IPS DF 4.7 (cell line): ENCODE results near the gene ZSCAN5B.
"Not testable (repeated sequence)": the region's sequence is repeated elsewhere in the genome, so short reads cannot be mapped to it uniquely, and the experiment has no call there.

Source experiments
- DNase-seq: peaks from one replicate; pipeline ENCODE4 v3.0.0-alpha.2; 2013; ENCODE audit warnings: low spot score; ENCODE audit errors: extremely low read depth

The ZSCAN5B gene

DNA sequence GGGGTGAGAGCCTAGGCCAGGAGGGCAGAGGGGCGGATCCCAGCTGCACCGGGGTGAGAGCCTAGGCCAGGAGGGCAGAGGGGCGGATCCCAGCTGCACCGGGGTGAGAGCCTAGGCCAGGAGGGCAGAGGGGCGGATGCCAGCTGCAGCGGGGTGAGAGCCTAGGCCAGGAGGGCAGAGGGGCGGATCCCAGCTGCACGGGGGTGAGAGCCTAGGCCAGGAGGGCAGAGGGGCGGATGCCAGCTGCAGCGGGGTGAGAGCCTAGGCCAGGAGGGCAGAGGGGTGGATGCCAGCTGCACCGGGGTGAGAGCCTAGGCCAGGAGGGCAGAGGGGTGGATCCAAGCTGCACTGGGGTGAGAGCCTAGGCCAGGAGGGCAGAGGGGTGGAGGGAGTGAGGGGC lies 21.3 kb downstream of the ZSCAN5B start:
- DNase-seq, result not testable (repeated sequence)

DNA sequence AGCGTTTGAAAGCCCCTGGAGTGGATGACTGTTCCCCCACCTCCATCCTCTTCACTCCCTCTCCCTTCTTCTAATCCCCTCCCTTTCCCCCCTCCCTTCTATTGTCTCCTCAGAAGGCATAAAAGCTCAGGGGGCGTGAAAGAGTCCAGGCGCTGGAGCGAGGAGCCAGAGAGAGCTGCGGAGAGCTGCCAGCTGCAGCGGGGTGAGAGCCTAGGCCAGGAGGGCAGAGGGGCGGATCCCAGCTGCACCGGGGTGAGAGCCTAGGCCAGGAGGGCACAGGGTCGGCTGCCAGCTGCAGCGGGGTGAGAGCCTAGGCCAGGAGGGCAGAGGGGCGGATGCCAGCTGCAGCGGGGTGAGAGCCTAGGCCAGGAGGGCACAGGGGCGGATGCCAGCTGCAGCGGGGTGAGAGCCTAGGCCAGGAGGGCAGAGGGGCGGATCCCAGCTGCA lies 21.7 kb downstream of the ZSCAN5B start, which contains the start of gene GALP:
TSS of gene GALP (plus strand) at position 148 of the 447 bp plus-strand sequence. CDS start 1,101 bp downstream, outside the sequence.
- DNase-seq, result not testable (repeated sequence)

DNA sequence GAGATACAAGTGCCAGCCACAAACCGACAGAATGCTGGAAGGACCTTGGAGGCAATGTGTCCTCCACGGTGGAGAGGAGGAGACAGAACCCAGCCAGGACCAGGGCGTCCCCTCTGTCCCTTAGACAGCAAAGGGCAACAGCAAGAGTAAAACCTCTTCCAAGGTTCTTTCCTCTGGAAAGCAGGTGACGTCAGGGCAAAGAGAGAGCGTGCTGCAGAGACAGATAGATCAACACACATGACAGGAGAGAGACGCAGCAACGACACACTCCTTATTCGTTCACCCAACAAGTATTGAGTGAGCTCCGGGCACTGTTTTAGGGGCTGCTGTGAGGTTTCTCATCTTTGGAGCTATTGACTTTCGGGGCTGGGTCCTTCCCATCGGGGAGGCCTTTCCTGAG lies 23.0 kb downstream of the ZSCAN5B start:
- no peak for DNase-seq

DNA sequence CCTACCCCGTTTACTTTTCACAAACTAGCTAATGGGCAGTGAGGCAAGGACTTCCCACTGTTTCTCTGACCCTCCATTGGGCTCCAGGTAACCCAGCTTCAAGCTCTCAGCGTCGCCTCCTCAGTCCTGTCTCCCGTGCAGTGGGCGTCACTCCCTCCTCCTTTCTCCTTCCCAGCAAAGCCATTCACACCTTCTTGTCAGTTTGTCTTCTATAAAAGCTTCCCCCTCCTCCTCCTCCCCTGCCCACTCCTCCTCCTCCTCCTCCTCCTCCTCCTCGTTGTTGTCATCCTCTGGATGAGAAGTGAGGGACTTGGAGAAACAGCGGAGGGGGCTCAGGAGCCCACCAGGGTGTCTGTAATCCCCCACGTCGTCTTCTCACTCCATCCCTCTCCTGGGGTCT lies 23.5 kb downstream of the ZSCAN5B start:
- no peak for DNase-seq

DNA sequence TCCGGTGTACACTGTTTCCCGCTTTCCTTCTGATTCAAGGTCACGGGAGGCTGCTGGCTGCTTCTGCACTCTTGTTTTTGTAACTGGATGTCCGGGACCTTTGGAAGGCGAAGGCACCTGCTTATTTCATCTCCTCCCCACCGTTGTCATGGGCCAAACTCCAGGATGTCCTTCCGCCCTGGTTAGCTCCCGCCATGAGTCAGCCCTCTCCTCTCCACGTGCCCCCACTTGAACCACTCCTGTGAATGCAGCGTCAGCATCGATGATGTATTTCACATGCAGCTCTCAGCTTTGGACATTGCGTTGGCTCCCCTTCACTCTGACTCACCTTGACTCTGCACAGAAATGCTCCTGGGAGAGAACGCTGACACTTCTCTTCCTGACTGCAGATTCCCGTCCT lies 27.3 kb downstream of the ZSCAN5B start:
- no peak for DNase-seq

DNA sequence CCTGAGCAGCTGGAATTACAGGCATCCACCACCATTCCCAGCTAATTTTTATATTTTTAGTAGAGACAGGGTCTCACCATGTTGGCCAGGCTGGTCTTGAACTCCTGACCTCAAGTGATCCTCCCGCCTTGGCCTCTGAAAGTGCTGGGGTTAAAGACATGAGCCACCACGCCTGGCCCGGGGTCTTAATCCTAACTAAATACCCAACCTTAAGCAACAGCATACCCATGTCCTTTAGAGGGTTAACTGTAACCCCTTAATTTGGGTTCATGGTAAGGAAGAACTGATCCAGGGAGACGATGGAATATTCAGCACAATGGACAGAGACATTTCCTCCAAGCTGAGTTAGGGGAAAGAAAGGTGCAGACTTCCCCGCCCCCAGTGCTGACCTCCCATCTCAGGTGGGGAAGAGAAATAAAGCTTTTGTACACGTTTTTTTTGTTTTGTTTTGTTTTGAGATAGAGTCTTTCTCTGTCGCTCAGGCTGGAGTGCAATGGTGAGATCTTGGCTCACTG lies 30.5 kb downstream of the ZSCAN5B start:
- DNase-seq, result no peak

DNA sequence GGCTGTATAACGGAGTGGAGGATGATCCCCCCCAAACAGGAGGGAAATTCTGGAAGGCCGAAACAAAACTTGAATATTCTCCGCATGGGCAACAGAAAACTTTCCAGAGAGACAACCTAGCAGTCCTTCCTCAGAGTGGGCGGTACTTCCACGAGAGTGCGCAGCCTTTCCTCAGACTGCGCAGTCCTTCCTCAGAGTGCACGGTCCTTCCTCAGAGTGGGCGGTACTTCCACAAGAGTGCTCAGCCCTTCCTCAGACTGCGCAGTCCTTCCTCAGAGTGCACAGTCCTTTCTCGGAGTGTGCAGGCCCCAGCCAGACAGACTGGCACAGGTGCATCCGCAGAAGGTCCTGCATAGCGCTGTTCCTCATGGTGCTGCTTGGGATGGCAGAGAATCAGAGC lies 34.5 kb downstream of the ZSCAN5B start:
- DNase-seq, result no peak

DNA sequence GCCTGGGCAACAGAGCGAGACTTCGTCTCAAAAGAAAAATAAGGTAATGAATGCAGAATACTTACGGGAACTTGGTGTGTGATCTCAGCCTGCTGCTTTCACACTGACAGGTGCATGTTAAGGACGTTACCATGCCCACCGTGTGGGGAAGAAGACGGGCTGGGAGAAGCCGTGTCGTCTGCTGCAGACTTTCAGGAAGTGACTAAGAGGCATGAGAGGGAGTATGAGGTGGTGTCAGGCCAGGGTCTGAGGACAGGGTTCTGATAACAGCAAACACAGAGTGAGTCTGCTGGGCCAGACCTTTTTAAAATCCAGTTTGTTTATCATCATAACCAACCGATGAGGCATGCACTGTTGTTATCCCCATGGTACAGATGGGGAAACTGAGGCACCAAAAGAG lies 35.3 kb downstream of the ZSCAN5B start:
- DNase-seq, result no peak

DNA sequence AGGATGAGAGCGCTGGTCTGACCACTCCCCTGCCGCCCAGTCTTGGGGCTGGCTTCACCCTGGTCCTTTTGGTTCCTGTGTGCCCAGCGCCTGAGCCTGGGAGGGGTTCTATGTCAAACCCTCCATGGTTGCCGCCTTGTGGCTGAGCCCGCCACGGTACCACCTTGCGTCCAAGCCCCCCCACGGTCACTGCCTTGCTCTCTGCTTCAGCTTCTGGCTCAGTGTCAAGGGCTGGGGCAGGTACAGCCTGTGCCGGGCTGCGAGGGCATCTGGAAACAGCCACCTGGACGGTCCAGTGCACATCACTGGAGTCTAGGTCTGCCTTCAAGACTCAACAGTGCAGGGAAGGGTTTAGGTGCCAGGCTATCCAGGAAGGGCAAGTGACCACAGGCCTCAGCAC lies 36.0 kb downstream of the ZSCAN5B start:
- no peak for DNase-seq

DNA sequence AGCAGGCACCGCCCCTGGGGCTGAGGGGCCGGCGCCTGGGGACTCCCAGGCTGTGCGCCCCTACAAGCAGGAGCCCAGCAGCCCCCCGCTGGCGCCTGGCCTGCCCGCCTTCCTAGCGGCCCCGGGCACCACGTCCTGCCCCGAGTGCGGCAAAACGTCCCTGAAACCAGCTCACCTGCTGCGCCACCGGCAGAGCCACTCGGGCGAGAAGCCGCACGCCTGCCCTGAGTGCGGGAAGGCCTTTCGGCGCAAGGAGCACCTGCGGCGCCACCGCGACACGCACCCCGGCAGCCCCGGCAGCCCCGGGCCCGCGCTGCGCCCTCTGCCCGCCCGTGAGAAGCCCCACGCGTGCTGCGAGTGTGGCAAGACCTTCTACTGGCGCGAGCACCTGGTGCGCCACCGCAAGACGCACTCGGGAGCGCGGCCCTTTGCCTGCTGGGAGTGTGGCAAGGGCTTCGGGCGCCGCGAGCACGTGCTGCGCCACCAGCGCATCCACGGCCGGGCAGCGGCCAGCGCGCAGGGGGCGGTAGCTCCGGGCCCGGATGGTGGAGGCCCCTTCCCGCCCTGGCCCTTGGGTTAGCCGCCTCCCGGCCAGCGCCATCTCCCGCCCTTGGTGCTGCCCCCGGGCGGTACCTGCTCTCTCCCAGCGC lies 37.8 kb downstream of the ZSCAN5B start:
- DNase-seq, result no peak

DNA sequence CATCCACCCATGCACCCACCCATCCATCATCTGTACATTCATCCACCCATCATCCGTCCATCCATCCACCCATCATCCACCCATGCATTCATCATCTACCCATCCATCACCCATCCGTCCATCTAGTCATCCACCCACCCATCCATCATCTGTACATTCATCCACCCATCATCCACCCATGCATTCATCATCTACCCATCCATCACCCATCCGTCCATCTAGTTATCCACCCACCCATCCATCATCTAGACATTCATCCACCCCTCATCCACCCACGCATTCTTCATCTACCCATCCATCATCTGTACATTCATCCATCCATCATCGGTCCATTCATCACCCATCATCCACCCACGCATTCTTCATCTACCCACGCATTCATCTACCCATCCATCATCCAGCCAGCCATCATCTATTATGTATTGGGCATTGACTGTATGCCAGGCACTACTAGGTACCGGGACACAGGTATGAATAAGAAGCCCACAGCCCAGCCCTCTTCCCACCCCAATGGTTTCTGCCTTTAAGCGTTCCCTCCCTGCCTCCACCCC lies 38.5 kb downstream of the ZSCAN5B start:
- no peak for DNase-seq

DNA sequence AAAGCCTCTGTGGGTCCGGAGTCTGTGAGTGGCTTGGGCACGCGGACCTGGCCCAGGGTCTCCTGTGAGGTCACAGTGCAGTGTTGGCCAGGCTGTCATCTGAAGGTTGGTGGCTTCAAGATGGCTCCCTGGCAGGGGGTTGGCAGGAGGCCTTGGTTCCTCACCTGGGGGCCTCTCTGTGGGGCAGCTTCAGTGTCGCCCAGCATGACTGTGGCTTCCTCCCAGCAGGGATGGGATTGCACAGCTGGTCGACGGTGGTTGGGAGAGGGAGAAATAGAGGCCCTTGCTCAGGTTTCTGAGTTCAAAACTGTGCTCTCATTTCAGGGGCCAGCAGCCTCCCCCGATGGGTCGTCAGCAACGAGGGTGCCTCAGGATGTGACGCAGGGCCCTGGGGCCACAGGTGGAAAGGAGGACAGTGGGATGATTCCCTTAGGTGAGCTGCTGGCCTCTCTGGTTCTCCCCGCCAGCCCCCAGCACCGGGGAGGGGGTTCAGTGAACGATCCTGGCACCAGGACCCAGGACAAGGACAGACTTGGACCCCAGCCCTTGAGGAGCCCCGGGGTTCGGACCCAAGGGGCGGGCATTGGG lies 39.3 kb downstream of the ZSCAN5B start:
- DNase-seq, result no peak

DNA sequence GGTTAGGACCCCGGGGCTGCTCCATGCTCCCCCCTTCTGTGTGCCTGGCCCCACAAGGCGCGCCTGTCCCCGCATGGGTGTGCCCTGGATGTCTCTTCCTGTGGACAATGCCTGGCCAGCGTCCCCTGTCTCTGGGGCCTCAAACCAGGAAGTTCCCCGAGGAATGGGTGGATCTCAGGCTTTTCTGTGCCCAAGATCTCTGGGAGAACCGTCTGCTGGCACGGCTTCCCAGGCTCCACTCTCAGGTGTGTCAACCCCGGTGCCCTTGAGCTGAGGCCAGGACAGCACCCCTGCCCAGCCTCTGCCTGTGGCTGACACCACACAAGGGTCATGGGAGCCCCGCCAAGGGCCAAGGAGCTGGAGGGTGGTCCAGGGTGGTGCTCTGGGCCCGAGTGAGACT lies 40.8 kb downstream of the ZSCAN5B start:
- no peak for DNase-seq

DNA sequence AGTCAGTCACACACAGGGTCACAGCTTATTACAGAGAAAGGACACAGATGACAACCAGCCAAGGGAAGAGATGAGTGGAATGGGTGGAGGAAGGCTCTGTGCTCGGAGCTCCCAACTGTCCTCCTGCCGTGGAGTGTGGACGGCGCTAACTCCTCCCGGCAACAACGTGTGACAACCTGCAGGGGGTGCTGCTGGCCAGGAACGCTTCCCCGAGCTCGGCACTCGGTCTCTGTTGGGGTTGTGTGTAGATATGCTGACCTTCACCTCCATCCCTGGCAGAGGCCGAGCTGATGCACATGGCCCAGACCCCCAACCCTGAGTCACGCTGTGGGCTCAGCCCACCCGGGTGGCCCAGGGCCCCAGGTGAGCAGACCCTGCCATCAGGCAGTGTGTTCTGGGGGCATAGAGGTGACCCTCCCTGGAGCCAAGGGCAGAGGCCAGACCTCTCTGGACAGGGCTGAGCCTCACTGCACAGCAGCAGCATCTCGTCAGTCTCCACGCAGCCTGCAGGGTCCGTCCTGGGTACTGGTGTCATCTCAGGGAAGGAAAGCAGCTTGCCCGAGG lies 42.4 kb downstream of the ZSCAN5B start:
- no peak for DNase-seq

DNA sequence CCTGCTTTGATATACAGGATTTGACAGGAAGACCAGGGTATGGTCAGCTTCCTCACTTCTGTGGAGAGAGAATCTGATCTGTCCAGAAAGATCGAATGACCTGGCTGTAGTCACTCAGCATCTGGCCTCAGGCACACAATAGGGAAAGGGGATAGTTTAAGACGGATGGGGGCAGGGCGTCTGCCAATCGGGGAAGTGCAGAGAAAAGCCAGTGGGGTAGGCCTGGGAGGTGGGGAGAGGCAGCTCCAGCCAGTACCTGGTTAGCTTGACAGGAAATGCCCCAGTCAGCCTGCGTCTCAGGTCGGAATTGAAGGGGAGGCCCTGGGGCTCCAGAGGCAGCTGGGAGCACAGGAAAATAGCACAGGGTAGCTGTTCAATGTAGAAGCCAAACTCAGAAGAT lies 44.1 kb downstream of the ZSCAN5B start:
- no peak for DNase-seq

DNA sequence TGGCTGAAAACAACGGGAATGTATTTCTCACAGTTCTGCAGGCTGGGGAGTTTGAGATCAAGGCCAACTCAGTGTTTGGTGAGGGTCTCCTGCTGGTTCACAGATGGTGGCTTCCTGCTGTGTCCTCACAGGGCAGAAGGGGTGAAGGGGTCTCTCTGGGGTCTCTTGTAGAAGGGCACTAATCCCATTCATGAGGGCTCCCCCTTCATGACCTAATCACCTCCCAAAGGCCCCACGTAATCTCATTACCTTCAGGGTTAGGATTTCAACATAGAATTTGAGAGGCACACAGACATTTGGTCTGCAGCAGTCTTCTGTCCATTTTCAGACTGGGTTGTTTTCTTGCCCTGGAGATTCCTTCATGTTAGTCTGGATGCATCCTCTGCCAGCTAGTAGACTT lies 44.9 kb downstream of the ZSCAN5B start:
- DNase-seq, result no peak

DNA sequence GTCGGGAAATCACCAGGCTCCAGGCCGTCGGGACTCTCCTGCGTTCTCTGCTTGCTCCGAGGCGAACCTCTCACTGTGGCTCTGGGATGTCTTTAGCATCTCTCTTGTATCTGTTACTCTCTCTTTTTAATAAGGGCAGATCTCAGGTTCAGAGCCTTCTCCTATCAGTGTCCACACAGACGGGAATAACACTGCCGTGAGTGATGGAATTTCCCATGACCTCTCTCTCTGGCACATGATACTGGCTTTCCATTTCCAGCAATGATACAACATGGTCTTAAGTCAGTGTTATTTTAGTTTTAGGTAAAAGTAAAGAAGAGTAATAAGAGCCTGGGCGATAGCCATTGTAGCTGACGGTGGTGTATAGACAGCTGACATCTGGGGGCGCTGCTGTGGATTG lies 47.2 kb downstream of the ZSCAN5B start:
- DNase-seq, result no peak

DNA sequence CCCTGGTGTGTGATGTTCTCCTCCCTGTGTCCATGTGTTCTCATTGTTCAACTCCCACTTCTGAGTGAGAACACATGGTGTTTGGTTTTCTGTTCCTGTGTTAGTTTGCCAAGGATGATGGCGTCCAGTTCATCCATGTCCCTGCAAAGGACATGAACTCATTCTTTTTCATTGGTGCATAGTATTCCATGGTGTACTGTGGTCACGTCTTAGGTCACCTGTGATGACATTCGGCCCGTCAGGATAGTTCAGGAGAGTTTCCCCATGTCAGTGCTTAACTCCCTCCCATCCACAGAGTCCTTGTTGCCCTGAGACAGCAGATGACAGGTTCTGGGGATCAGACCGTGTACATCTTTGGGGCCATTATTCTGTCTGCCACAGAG lies 47.9 kb downstream of the ZSCAN5B start:
- no peak for DNase-seq

DNA sequence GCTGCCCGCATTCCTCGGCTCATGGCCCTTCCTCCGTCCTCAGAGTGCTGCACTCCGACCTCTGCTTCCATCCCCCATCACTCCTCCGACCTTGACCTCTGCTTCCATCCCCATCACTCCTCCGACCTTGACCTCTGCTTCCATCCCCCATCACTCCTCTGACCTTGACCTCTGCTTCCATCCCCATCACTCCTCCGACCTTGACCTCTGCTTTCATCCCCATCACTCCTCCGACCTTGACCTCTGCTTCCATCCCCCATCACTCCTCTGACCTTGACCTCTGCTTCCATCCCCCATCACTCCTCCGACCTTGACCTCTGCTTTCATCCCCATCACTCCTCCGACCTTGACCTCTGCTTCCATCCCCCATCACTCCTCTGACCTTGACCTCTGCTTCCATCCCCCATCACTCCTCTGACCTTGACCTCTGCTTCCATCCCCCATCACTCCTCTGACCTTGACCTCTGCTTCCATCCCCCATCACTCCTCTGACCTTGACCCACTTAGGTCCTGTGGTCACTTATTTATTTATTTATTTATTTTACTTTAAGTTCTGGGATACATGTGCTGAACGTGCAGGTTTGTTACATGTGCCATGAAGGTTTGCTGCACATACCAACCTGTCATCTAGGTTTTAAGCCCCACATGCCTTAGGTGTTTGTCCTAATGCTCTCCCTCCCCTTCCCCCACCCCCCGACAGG lies 48.5 kb downstream of the ZSCAN5B start:
- not testable (repeated sequence) for DNase-seq

DNA sequence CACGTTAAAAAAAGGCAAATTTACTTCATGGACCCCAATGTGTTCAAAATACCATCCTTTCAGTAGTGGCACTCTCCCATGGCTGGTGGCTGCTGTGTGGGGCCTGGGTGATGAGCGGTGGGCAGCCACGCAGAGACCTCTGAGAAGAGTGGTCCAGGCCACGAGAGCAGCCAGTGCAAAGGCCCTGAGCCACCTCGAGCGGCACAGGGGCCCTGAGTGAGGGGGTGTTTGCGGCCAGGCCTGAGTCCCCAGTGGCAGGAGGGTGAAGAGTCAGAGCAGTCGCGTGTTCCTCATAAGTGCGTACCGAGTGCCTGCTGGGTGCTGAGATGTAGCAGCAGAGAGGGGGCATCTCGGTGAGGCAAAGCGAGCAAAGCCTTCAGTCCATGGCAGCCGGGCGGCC lies 49.5 kb downstream of the ZSCAN5B start:
- no peak for DNase-seq

DNA sequence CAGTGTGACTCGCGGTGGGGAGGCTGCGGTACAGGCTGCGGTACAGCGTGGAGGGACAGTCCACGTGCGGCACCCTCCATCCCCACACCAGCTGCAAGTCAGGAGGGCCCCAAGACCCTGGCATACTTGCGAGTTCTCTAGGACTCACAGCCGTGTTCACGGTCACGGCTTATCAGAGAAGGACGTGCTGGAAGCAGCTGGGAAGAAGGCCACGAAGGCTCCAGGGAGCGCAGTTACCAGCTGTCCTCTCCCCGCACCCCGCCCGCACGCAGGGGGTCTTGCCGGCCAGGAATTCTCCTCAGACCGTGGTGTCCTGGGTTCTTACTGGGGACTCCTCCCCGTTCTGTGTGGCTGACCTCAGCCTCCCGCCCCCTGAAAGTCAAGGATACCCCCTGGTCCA lies 50.3 kb downstream of the ZSCAN5B start:
- no peak for DNase-seq

DNA sequence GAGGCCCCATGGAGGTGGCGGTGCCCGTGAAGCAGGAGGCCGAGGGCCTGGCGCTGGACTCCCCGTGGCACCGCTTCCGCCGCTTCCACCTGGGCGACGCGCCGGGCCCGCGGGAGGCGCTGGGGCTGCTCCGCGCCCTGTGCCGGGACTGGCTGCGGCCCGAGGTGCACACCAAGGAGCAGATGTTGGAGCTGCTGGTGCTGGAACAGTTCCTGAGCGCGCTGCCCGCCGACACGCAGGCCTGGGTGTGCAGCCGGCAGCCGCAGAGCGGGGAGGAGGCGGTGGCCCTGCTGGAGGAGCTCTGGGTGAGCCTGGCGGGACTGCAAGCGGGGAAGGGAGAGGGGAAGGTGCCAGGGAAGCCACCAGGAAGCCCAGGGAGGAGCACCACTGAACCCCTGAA lies 50.7 kb downstream of the ZSCAN5B start:
- DNase-seq, result no peak
